H1 (cell line): ENCODE data around the gene NOXO1.

Source experiments
- POLR2AphosphoS5 ChIP-seq: IDR thresholded peaks from 2 replicates; pipeline ENCODE4 v1.6.1; 2011; ENCODE audit warnings: low read depth, low read length
- TF ChIP-seq, protein P1 (sequence below), 3 experiments: IDR thresholded peaks; 1 replicate in 2 of 3; 2 replicates in 1 of 3; pipeline versions ENCODE4 v1.5.1 to v1.6.1; 2011; ENCODE audit warnings: low read length in 3 of 3, mild to moderate bottlenecking in 3 of 3, inconsistent platforms in 2 of 3, low read depth in 1 of 3, moderate library complexity in 1 of 3; ENCODE audit not compliant: insufficient read depth in 1 of 3; ENCODE audit errors: control extremely low read depth in 1 of 3

DNA sequence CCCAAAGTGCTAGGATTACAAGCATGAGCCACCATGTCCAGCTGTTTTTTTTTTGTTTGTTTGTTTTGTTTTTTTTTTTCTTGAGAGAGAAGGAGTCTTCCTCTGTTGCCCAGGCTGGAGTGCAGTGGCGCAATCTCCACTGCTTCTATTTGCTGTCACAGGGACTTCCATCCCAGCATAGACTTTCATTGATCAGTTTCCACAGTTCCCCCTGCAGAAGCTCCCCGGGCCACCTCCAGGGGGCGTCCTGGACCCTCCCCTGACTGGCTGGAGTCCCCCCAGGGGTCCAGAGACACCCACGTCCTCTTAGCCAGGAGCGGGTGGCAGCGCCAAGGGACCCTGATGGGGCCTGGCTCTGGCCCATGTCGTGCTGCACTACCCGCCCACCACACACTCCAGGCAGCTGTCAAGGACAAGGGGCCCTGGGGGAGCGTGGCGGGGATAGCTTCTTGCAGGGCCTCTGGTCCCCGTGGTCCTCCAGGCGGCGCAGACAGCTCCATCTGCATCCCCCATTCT lies 35.2 kb upstream of the NOXO1 start:
- TF ChIP-seq, protein P1, sequence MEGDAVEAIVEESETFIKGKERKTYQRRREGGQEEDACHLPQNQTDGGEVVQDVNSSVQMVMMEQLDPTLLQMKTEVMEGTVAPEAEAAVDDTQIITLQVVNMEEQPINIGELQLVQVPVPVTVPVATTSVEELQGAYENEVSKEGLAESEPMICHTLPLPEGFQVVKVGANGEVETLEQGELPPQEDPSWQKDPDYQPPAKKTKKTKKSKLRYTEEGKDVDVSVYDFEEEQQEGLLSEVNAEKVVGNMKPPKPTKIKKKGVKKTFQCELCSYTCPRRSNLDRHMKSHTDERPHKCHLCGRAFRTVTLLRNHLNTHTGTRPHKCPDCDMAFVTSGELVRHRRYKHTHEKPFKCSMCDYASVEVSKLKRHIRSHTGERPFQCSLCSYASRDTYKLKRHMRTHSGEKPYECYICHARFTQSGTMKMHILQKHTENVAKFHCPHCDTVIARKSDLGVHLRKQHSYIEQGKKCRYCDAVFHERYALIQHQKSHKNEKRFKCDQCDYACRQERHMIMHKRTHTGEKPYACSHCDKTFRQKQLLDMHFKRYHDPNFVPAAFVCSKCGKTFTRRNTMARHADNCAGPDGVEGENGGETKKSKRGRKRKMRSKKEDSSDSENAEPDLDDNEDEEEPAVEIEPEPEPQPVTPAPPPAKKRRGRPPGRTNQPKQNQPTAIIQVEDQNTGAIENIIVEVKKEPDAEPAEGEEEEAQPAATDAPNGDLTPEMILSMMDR (IDR thresholded peaks at IDR 0.05; ENCODE audit: control extremely low read depth in 1 of 3, insufficient read depth in 1 of 3, low read depth in 1 of 3, low read length in 3 of 3): peak; percentile 57 to 67 (median 58)
- no peak for TF ChIP-seq POLR2AphosphoS5
